ENCODE data around the gene DPPA5.

Gene DPPA5

DNA sequence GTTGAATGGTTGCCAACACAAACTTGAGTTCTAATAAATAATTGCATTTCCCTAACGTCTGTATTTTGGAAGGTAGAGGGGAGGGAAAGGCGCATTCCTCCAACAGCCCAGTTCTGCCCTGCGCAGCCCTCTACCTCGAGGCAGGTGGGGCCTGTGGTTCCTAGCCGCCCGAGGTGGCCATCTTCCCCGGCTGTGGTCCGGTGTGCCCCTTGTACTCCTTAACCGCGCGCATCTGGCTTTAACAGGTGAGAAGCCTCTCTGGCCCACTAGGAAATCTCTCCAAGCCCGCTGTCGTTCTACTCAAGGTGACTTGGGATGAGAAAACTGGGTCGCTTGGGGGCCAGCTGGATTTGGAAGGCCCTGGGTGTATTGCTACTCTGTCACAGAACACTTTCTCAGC is 10.0 kb upstream of the DPPA5 start:
- no peak overlapping the region for H3K4me3 ChIP-seq (ENCODE audit: low read length)
- no peak for DNase-seq (ENCODE audit: low read depth)
- TF ChIP-seq, protein P1, sequence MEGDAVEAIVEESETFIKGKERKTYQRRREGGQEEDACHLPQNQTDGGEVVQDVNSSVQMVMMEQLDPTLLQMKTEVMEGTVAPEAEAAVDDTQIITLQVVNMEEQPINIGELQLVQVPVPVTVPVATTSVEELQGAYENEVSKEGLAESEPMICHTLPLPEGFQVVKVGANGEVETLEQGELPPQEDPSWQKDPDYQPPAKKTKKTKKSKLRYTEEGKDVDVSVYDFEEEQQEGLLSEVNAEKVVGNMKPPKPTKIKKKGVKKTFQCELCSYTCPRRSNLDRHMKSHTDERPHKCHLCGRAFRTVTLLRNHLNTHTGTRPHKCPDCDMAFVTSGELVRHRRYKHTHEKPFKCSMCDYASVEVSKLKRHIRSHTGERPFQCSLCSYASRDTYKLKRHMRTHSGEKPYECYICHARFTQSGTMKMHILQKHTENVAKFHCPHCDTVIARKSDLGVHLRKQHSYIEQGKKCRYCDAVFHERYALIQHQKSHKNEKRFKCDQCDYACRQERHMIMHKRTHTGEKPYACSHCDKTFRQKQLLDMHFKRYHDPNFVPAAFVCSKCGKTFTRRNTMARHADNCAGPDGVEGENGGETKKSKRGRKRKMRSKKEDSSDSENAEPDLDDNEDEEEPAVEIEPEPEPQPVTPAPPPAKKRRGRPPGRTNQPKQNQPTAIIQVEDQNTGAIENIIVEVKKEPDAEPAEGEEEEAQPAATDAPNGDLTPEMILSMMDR (IDR thresholded peaks at IDR 0.05; ENCODE audit: insufficient read depth, low read depth, low read length, missing control alignments), result no peak

DNA sequence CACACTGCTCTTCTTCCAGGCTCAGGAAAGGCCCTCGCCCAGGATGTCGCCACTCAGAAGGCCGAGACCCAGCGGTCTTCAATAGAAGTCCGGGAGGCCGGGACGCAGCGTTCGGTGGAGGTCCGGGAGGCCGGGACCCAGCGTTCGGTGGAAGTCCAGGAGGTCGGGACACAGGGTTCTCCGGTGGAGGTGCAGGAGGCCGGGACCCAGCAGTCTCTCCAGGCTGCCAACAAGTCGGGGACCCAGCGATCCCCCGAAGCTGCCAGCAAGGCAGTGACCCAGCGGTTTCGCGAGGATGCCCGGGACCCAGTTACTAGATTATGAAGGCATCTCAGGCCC is 9.4 kb upstream of the DPPA5 start:
- TF ChIP-seq, protein P1 (IDR thresholded peaks at IDR 0.05; ENCODE audit: insufficient read depth, low read depth, low read length, missing control alignments), result no peak
- no peak for DNase-seq (ENCODE audit: low read depth)
- H3K4me3 ChIP-seq (ENCODE audit: low read length), result no peak overlapping the region

DNA sequence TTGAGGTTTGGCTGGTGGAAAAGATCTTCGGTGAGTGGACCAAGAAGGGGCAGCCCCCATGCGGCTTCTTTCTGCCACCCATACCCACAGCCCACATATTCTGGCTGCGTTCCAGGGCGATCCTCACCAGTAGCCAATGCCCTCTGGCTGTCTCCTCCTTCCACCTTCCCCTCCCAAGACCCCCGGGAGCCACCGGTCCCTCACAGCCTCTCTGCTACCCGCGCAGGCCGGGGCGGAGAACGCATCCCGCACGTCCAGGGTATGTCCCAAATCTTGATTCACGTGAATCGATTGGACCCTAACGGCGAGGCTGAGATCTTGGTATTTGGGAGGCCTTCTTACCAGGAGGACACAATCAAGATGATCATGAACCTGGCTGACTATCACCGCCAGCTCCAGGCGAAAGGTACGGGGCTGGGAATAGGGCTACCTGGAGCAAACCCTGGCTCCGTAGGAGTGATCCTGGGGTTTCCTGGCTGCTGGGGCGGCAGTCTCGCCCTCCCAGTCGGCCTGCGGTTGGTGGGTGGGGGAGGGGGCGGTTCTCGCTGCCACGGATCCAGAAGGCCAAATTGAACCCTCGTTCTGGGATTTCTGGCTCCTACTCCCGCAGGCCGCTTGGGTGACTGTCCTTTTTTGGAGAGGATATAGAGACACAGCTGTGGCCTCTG is 8.9 kb upstream of the DPPA5 start:
- H3K4me3 ChIP-seq (ENCODE audit: low read length), result no peak overlapping the region
- TF ChIP-seq, protein P1 (IDR thresholded peaks at IDR 0.05; ENCODE audit: insufficient read depth, low read depth, low read length, missing control alignments), result no peak
- DNase-seq (ENCODE audit: low read depth), result no peak

DNA sequence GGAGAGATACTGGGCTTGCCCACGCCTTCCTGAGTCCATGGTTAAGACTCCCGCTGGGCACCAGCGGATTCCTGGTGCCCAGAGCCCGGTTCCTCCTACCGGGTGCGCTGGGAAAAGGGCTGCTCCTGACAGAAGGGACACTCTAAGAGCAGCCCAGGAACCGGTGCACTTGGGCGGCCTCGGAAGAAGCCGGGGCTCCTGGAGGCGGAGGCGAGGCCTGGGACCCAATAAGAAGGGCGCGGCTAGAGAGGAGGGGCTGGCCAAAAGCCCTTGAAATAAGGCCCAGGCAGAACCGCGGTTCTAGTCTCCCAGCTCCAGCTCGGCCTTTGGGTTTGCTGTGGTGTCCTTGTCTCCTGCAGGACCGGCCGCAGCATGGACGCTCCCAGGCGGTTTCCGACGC is 8.3 kb upstream of the DPPA5 start, which contains the start of gene KHDC3L:
KHDC3L (plus strand) TSS at position 301 of the 400 bp plus-strand sequence; CDS start at position 373, 72 bp downstream.
- DNase-seq (ENCODE audit: low read depth), result no peak
- no peak within 1 kb of the TSS for H3K4me3 ChIP-seq (ENCODE audit: low read length)
- TF ChIP-seq, protein P1 (IDR thresholded peaks at IDR 0.05; ENCODE audit: insufficient read depth, low read depth, low read length, missing control alignments), result no peak

DNA sequence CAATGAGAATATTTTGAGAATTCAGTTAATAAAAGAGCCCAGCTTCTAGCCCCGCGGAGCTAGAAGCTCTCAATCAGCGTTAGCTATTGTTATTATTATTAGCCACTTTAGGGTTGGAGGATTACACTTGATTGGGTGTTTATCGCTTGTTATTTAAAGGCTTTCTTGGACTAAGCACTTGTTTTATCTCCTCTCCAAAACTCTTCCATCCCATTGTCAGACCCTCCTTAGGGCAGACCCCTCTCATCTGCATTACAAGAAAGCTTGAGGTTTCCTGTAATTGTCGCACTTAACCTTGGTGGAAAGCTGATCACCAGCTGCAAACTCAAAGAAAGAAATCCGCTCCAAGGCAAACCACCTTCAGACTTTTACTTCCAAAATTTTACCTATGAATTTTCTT is 4.8 kb downstream of the DPPA5 start:
- no peak overlapping the region for H3K4me3 ChIP-seq (ENCODE audit: low read length)
- TF ChIP-seq, protein P1 (IDR thresholded peaks at IDR 0.05; ENCODE audit: insufficient read depth, low read depth, low read length, missing control alignments), result no peak
- DNase-seq (ENCODE audit: low read depth), result no peak

DNA sequence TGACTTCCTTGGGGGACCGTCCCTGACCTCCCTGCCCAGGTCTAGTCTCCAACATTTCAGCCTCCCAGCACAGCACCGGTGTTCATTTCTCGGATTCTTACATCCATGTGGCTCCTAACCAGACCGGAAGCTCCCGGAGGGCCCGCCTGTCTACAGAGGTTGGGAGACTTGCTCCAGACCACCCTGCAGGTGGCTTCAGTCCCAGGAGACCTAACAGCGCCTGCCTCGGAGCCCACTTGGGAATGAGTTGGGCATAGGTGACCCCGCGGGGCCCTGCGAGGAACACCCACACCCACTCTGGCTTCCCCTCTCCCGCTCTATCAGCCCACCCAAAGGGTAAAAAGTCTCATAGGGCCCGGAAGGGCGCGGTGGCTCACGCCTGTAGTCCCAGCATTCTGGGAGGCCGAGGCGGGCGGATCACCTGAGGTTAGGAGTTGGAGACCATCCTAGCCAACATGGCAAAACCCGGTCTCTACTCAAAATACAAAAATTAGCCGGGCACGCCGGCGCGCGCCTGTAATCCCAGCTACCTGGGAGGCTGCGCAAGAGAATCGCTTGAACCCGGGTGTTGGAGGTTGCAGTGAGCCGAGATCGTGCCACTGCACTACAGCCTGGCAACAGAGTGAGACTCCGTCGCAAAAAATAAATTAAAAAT is 5.4 kb downstream of the DPPA5 start:
- no peak for DNase-seq (ENCODE audit: low read depth)
- no peak overlapping the region for H3K4me3 ChIP-seq (ENCODE audit: low read length)
- TF ChIP-seq, protein P1 (IDR thresholded peaks at IDR 0.05; ENCODE audit: insufficient read depth, low read depth, low read length, missing control alignments), result no peak

DNA sequence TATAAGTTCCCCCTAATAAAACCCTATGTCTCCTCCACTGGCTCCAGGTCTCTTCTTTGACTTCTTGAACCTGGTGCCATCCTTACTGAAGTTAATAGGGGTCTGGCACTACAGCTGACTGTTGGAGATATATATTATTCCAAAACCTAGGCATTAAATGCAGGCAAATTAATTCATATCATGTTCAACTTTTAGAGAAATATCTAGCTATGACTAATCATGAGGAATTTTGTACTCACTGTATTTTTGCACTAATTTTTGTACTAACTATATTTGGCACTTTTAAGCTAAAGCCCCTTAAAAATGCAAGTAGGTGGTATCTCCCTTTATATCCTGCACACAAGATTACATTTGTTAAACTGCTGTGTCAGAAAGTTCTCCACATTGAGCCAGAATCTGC is 10.9 kb downstream of the DPPA5 start:
- TF ChIP-seq, protein P1 (IDR thresholded peaks at IDR 0.05; ENCODE audit: insufficient read depth, low read depth, low read length, missing control alignments), result no peak
- H3K4me3 ChIP-seq (ENCODE audit: low read length), result no peak overlapping the region
- no peak for DNase-seq (ENCODE audit: low read depth)
